Activated CD8-positive, alpha-beta memory T cell treated with anti-CD3 and anti-CD28 coated beads for 36 hours (primary cell): ENCODE measurements around the gene SALL4. TPM values are rescaled to one million over a fixed set of nuclear protein-coding genes. Genes with fewer than 3 reads are reported as not detected.
"Not testable (repeated sequence)": the region's sequence is repeated elsewhere in the genome, so short reads cannot be mapped to it uniquely, and the experiment has no call there.

Experiments used
- CTCF ChIA-PET: fragments of 350-600 bp; sonication (Branson Sonifier 250); formaldehyde crosslinking; loops from one replicate; lab custom pipeline; 2021; ENCODE audit warnings: antibody characterized with exemption; lab: Charles Lee
- POLR2A ChIA-PET: fragments of 350-600 bp; sonication (Branson Sonifier 250); formaldehyde crosslinking; loops from one replicate; lab custom pipeline; 2021; ENCODE audit warnings: antibody characterized with exemption; lab: Charles Lee
- total RNA-seq, 2 experiments: library from RNA; stranded (reverse); gene quantifications; one replicate each; pipeline ENCODE4 v1.2.3, GENCODE V29; 2021

The SALL4 gene
- total RNA-seq, 2 experiments from 2014 or later = 0.46 to 0.70 TPM

DNA sequence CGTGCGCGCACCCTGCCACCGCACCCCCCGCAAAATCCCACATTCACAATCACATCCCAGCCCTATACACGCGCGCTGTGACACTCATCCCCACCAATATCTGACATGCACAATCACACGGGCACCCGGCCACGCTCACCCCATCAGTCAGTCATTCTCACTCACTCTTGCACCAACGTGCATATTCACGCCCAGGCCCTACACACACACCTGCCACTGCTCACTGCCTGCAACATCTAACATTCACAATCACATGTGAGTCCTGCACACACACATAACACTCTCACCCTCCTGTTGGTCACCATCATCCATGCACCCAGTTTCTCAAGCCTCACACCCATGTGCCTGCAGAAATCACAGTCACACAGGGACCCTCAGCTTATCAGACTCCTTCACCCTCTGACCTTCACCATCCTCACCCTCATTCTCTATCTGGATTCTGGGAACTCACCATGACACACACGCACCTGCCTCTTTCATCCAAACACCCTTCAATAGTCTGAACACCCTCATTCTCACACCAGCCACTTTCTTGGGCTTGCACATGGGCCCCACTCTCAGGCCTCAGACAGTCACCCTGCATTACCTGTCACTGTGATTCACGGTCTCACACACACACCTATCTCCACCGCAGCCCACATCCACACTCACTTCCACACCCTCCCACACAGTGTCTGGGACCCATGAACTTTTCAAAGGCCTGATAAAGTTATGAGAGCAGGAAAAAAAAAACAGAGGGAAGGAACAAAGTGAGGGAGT, 33.4 kb downstream of the SALL4 start:
- ChIA-PET CTCF (no interaction called here), POLR2A (no interaction called here)

DNA sequence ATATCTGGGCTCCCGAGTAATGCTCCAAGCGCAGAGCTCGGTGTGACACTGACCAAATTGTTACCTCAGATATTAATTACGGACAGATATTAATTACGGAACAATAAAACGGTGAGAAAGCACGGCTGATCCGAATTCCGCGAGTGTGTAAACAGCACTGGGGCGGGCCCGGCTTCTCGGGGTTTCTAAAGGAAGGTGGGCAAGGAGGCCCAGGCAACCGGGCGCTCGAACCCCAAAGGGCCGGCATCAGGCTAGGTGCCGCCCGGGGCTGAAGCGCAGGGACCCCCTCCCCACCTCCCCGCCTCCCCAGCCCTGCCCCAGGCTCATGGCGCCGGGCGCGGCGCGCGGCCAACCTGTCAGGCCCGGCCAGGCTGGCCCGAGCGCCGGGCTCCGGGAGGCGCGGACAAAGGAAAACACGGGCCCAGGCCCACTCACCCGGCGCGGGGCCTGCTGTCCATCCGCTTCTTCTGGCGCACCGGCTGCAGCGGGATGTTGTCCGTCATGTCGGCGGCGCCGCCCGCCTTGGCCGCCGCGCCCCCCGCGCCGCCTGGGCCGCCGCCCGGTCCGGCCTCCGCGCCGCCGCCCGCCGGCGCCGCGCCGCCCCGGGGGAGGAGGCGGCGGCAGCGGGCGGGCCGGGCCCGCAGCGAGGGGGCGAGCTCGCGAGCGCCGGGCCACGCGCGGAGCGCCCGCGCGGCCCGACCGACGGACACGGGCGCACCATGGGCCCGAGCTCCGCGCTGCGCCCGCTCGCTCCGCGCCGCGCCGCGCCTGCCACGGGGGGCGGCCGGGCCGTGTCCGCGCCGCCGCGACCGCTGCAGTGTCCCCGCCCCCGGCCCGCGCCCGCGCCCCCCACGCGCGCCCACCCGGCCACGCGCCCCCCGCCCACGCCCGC, 34.2 kb downstream of the SALL4 start, which contains the start of gene ATP9A:
Gene ATP9A (minus strand): TSS at position 524 of the 892 bp plus-strand sequence. CDS start 21 bp downstream, at position 503.
- CTCF ChIA-PET = no interaction called here

DNA sequence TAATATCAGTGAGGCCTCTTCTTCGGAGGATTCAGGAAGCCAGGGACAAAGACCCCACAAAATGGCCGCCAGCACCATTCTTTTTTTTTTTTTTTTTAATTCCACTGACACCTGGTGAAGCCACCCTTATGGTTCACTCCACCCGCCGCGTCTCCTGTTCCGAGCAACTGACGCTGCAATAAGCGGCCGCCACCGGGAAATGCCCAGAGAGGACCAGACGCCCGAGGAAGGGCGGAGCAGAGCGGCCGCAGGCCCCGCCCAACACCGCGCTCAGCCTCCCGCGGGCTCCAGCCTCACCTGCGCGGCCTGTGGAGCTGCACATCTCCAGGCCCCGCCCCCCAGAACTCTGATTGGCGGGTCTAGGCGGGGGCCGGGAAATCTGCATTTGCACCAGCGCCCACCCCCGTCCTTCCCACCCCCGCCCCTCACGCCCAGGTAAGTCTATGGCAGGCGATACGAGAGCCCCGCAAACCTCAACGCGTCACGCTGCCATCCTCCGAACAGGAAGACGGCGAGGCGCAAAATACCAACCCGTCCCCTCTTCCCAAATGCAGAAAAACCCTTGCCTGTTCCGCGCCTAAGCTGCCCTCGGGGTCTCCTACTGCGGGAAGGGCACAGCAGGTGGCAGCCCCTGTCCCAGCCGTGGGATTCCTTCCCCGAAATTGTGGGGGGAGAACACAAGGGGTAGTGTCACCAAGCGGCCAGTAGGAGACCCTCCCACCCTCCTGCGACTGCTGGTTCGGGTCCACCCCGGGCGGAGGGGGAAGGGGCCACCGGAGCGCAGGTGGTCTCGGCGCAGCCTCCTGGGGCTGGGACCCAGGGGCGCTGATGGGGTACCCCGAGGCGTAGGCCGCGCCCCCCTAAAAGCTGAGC, 35.1 kb downstream of the SALL4 start:
- ChIA-PET POLR2A (no interaction called here), CTCF (no interaction called here)

More for the DNA sequence above, 34.2 kb downstream of the SALL4 start, which contains the start of gene ATP9A:
- POLR2A ChIA-PET = no interaction called here

DNA sequence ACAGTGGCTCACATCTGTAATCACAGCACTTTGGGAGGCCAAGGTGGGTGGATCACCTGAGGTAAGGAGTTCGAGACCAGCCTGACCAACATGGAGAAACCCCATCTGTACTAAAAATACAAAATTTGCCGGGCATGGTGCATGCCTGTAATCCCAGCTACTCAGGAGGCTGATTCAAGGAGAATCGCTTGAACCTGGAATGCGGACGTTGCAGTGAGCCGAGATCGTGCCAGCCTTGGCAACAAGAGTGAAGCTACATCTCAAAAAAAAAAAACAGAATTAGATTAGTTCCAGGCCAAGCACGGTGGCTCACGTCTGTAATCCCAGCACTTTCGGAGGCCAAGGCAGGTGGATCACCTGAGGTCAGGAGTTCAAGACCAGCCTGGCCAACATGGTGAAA, 36.9 kb downstream of the SALL4 start:
- CTCF ChIA-PET = not testable (repeated sequence)

DNA sequence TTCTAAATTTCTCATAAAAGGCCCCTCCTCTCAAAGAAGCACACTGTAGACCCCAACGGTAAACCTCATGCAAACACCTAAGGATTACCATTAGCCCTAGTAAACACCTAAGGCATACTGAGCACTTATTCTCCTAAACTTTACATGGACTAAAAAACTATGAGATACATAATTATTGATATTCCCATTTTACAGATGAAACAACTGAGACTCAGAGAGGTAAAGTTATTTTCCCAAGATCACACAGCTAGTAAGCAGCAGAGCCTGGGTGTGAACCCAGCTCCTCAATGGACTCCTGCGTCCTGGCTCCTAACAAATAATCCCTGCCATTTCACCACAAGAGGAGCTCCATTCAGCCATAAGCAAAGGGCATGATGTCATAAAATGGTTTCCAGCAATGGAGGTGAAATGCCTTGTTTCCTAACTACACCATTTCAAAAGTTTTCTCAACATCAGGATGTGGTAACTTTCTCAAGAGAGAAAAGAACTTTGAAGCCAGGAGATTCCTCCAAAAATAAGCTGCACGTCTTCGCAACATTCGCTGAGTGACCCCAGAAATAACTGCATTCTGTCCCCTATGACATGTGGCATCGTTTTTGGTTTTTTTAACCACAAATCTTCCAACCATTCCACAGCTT, 38.2 kb downstream of the SALL4 start:
- ChIA-PET CTCF (no interaction called here), POLR2A (no interaction called here)

More for the DNA sequence above, 36.9 kb downstream of the SALL4 start:
- POLR2A ChIA-PET = not testable (repeated sequence)

DNA sequence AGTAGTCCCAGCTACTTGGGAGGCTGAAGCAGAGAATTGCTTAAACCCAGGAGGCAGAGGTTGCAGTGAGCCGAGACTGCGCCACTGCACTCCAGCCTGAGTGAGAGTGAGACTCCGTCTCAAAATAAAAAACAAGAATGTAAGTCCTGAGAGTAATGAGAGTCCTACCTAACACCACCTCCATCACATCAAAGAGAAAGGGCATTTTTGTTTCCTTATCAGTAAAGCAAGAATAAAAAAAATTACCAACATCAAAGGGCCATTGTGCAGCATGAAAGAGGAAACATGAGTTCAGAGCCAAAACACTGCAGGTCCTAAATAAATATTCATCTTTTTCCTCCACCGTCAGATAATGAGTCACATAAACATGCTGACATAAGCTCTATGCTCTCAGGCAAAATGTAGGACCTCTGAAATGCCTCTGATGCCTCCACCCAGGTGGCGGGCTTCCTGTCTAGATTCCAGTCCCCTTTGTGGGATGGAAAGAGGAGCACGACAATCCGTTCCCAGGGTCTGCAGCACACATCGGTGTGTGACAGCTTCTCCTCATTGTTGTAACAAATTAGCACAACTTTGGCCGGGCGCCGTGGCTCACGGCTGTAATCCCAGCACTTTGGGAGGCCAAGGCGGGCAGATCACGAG, 41.3 kb downstream of the SALL4 start:
- ChIA-PET CTCF (no interaction called here), POLR2A (no interaction called here)

DNA sequence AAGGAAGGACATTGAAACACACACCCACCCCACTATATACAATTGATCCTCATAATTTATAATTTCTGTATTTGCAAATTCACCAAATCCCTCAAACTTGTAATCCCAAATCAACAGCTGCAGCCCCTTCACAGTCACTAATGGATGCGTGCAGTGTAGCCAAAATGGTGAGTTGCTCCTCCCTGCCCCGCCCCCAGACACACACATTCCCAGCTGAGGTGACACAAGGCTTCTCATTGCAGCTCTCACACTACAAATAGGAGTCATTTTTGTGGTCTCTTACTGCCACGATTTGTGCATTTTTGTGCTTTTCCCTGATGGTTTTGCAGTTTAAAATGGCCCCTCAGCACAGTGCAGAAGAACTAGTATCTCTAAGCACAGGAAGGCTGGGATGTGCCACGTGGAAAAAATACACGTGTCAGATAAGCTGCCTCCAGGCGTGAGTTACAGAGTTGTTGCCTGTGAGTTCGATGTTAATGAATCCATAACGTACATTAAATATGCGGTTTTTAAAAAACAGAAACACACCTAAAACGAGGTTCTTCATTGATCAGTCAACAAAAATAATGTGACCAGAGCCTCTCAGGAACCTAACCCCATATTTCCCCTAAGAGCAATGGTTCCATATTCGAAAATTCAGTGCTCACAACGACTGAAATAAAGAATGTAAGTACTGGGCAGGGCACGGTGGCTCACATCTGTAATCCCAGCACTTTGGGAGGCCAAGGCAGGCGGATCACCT, 42.4 kb downstream of the SALL4 start:
- POLR2A ChIA-PET = no interaction called here
- CTCF ChIA-PET = interaction anchor here (0.5 kb wide), 1 partner anchor 70 kb away, joined by 5 read pairs; no protein-coding TSS in a partner anchor

DNA sequence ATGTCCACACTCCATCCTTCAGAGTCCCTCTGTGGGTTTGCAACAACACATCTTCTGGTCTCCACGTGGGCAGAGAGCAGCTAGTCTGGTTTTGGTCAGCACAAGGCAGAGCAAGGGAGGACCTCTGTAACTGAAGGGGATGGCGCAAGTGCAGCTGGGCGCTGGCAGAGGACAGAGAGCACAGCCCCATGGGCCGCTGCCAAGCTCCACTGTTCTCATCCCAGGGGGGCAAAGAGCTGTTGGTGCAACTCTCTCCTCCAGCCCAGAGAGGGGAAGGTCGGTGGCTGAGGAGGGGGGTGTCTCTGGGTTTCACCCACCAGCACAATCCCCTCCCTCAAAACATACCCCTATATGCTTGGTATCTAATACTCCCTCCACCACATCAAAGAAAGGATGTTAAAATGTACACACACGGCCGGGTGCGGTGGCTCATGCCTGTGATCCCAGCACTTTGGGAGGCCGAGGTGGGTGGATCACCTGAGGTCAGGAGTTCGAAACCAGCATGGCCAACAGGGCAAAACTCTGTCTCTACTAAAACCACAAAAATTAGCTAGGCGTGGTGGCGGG, 43.3 kb downstream of the SALL4 start:
- POLR2A ChIA-PET = no interaction called here

DNA sequence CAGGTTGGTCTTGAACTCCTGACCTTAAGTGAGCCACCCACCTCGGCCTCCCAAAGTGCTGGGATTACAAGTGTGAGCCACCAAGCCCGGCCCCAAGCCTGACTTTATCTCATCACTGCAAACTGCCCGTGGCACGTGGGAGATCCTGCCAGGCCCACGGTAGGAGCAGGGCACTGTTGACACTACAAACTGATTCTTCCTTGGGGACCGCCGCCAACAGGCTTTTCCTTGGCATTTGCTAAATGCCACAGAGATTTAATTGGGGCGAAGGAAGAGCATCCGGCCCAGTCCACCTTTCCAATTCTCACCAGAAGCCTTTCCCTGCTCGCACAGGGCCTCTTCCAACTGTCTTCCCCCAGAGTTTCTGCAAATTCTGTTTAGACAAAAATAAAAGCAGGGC, 45.1 kb downstream of the SALL4 start:
- POLR2A ChIA-PET = no interaction called here
- CTCF ChIA-PET = no interaction called here

More for the DNA sequence above, 43.3 kb downstream of the SALL4 start:
- CTCF ChIA-PET = interaction anchor here (0.5 to 0.7 kb wide), 2 partner anchors 69 to 546 kb away, joined by 3 to 5 read pairs; no protein-coding TSS in a partner anchor

DNA sequence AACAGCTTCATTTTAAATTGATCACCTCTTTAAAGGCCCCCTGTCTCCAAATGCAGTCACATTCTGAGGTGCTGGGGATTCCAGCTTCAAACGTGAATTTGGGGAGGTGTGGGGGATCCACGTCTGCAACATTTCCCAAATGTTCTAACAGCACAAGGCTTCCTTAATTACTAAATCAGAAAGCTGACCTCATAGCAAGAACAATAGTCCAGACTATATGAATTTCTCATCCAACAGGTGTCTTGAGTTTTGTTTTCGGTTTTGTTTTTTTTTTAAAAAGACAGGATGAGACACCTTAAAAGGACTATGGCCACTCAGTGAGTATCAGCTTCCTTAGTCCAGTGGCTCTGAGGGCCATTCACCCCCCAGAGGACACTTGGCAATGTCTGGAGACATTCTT, 45.7 kb downstream of the SALL4 start:
- CTCF ChIA-PET = no interaction called here
- POLR2A ChIA-PET = no interaction called here

DNA sequence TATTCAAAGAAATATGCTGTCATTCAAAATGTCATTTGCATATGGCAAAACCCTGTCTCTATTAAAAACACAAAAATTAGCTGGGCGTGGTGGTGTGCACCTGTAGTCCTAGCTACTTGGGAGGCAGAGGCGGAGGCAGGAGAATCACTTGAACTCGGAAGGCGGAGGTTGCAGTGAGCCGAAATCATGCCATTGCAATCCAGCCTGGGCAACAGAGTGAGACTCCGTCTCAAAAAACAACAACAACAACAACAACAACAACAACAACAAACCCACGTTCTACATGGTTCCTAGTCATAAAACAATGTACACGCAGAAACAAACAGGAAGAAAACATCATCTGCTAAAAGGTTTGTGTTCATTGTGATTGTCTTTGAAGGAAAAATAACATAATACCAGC, 49.1 kb downstream of the SALL4 start:
- CTCF ChIA-PET, POLR2A ChIA-PET: not testable (repeated sequence)

DNA sequence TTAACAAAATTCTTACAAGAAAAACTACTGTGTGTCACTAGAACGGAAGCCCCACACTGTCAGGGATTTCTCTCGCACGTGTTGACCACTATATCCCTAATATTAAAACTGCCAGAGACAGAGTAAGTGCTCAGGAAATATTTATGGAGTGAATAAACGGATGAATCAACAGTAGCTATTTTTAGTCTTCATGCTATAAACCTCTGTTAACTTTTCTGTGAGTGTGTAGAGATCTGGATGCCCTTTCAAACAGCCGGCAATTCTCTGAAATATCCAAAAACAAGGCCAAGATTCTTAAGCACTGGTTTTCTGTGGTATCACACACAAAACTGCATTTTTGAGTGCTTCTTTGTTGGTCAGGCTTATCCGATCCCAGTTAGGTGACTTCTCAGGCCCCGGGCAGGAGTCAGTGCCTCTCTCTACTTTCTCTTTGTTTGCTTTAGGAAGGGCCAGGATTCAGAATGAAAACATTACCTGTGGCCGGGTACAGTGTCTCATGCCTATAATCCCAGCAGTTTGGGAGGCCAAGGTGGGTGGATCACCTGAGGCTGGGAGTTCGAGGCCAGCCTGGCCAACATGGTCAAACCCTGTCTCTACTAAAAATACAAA, 49.9 kb downstream of the SALL4 start:
- CTCF ChIA-PET = no interaction called here
- POLR2A ChIA-PET = no interaction called here

DNA sequence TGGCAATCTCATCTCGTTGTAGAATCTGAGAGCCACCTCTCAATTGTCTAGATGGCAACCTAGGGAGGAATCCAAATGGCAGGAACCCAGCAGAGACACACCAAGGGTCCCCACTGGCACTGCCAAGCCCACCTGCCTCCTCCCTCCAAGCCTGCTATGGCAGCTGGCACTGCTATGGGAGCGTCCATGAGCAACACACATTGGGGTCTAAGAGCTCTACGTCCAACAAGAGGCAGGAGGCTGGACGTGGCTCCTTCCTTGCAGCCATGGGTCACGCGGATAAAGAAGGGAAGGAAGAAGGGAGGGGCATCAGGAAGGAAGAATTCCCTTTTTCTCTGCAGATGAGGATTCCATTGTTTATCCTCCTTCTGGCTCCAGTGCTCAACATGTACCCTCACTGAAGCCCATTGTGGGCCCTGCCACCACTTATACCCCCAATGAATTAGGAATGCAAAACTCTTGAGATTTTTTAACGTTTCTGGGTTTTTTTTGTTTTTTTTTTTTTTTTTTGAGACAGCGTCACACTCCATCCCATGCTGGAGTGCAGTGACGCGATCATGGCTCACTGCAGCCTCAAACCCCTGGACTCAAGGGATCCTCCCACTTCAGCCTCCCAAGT, 51.4 kb downstream of the SALL4 start:
- ChIA-PET CTCF (interaction anchor here (0.7 kb wide), 1 partner anchor 37 kb away, joined by 3 read pairs; no protein-coding TSS in a partner anchor), POLR2A (no interaction called here)

DNA sequence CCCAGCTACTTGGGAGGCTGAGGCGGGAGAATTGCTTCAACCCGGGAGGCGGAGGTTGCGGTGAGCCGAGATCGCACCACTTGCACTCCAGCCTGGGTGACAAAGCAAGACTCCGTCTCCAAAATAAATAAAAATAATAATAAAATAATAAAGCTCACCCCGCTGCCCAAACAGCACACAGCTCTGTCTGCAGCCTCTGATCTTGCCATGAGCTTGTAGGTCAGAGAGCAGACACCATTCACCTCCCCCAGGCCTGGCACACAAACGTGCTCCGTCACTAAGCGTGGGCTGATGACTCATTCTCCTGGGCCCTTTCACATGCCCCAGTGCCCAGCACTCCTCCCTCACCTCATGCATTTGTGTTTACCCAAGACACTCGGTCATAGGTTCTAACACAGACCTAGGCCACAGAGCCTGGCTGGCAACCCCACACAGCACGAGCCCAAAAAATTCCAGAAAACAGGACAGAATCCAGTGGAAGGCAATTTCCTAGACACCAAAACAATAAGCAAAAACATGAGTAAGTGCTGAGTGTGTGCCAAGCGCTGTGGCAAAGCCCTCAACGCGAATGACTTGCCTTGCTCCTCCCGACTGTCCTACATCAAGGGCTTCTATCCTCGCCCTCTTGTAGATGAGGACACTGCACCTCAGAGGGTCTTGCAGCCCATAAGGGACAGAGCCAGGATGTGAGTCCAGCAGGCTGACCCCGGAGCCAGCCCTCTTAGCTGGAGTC, 52.1 kb downstream of the SALL4 start:
- POLR2A ChIA-PET = no interaction called here
- CTCF ChIA-PET = no interaction called here

DNA sequence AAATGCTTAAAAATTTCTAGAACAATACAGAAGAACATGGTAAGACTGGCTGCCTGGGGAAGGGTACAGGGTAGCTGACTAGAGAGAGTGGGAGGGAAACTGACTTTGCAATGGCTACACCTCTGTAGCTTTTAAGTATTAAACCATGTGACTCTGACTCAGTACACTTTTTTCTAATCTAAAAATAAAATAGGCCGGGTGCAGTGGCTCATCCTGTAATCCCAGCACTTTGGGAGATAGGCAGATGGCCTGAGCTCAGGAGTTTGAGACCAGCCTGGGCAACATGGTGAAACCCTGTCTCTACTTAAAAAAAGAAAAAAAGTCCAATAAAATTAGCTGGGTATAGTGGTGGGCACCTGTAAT, 52.7 kb downstream of the SALL4 start:
- POLR2A ChIA-PET = no interaction called here

More for the DNA sequence above, 52.7 kb downstream of the SALL4 start:
- CTCF ChIA-PET = no interaction called here
